ENCODE results near the gene ARRDC5.

Gene ARRDC5

DNA sequence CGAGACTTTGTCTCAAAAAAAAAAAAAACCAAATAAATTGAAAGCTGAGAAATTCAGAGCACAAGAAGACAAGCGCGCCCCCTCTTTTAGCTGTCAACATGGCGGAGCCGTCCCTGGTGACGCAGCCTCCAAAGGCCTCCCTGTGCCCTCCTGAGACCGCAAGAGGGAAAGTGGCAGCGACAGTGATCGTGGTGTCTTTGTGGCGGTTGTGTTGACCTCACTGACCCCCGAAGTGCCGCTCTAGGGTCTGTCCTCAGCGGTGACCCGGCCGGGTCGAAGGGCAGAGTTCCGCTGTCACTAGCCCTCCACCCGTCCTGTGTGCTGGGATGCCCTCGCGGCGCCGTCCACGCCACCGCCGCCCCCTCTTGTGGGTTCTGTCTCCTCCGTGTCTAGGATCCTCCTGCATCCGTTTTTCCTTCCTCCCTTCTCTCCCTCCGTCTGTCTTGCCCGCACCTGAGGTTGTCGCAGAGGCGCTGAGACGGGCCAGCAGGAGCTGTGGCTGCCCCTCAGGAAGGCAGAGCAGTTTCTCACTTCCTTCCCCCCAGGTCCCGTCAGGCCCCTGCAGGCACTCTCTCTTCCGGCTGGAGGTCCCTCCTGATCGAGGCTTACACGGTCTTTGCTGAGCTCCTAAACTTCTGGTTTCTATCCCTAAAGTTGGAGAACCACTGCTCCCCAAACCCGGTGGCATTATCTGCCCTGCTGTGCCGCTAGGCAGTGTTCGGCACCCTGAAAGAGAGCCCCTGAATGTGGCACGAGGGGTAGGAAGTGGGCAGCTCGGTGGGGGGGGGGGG, 13.8 kb upstream of the ARRDC5 start:
- no peak for DNase-seq (ENCODE audit: low read depth)
- TF ChIP-seq, protein P1, sequence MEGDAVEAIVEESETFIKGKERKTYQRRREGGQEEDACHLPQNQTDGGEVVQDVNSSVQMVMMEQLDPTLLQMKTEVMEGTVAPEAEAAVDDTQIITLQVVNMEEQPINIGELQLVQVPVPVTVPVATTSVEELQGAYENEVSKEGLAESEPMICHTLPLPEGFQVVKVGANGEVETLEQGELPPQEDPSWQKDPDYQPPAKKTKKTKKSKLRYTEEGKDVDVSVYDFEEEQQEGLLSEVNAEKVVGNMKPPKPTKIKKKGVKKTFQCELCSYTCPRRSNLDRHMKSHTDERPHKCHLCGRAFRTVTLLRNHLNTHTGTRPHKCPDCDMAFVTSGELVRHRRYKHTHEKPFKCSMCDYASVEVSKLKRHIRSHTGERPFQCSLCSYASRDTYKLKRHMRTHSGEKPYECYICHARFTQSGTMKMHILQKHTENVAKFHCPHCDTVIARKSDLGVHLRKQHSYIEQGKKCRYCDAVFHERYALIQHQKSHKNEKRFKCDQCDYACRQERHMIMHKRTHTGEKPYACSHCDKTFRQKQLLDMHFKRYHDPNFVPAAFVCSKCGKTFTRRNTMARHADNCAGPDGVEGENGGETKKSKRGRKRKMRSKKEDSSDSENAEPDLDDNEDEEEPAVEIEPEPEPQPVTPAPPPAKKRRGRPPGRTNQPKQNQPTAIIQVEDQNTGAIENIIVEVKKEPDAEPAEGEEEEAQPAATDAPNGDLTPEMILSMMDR (IDR thresholded peaks at IDR 0.05; ENCODE audit: low read depth, low read length, missing control alignments), result no peak
- in situ Hi-C loops (cut with HindIII; ENCODE audit: low sequenced_read_pairs), result no loop called here
- H3K4me3 ChIP-seq (ENCODE audit: low read depth, low read length), result no peak overlapping the region

DNA sequence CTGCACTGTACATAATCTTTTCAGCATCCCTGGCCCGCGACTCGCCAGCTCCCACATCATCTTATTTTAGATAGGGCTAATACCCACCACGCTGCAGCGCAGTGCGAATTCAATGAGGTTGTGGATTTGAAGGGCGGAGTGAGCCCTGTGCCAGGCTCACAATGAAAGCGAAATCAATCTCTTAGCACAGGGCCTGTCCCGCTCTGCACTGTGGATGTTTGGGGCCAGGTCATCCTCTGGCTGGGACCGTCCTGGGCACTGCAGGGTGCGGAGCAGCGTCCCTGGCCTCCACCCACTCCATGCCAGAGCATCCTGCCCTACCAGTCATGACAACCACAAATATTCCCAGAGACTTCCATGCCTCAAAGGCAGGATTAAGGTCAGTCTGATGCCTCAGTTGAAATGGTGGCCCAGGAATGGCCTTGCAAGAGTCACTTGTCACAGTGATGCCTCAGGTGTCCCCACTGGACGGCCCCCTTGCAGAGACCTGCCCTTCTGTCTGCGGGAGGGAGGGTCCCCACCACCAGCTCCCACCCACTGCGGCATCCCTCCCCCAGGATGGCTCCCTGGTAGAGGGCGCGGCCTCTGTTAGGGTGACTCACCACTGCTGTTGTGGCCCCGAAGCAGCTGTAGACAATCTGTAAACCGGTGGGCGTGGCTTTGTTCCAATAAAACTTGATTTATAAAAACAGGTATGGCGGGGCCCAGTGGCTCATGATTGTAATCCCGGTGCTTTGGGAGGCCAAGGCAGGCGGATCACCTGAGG, 12.2 kb upstream of the ARRDC5 start:
- DNase-seq (ENCODE audit: low read depth), result no peak
- H3K4me3 ChIP-seq (ENCODE audit: low read depth, low read length), result peak overlapping the region; percentile 21
- in situ Hi-C loops (cut with HindIII; ENCODE audit: low sequenced_read_pairs), result no loop called here
- TF ChIP-seq, protein P1 (IDR thresholded peaks at IDR 0.05; ENCODE audit: low read depth, low read length, missing control alignments), result no peak

DNA sequence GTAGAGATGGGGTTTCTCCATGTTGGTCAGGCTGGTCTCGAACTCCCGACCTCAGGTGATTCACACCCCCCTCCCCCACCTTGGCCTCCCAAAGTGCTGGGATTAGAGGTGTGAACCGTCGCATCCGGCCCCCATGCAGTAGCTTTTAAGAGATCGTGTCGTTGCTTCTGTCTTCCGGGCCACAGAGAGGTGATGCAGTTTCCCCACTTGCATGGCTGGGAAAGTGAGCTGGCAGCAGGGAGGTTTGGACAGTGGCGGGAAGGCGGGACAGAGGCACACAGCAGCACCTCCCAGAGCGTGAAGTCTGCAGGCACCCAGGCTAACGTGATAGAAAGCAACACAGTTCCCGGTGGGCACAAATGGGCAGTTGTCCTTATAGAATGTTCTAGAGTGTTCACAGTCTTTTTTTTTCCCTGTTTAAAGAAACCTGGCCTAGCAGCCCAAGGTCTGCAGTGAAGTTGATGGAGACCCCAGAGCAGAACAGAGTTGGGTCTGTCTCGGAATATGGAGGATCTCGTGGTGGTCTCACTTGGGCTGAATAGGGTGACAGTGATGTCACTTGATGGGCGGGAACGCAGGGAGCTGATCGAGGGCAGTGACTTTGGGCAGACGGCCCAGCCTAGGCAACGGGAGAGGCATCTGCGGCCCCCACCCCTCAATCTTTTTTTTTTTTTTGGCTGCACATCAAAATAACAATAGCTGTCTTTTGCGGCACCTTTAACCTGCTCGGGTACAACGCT, 11.5 kb upstream of the ARRDC5 start:
- in situ Hi-C loops (cut with HindIII; ENCODE audit: low sequenced_read_pairs), result no loop called here
- H3K4me3 ChIP-seq (ENCODE audit: low read depth, low read length), result peak overlapping the region; percentile 21
- TF ChIP-seq, protein P1 (IDR thresholded peaks at IDR 0.05; ENCODE audit: low read depth, low read length, missing control alignments), result no peak
- no peak for DNase-seq (ENCODE audit: low read depth)

DNA sequence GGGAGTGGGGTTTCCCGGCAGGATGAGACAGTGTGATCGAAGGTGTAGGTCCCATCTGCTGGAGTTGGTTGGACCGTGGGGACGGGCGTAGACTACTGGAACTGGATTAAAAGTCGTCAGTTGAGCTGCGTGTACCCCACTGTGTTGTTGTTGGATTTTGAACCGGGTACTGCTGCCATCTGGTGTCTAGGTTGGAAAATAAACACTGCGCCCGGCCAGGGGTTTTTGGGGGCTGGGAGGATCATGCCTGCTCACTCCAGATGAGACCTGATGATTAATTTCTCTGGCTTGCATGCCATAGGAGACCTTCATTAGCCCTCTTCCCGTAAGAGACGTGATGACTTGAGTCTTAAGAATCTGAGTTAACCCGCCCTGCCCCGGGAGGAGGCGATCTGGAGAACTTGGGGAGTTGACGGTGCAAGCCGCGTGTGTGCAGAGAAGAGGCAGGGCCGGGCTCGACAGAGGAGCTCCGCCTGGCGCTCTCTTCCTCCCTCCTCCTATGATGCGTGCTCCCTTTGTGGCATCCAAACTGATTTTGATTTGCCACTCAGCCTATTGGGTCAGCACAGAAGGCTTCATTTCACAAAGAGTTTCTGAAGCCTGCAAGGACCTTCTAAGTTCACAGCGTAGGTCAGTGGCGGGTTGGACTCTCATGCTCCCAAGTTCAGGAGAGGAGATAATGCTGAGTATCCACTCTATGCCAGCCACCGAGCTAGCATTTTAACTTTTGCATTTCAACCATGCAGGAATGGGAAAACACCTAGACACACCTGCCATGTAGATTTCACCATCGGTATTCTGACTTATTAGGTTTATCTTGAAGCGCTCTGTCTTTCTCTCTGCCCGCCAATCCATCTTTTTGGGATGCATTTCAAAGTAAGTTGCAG, 9.3 kb upstream of the ARRDC5 start:
- peak overlapping the region; percentile 56 for H3K4me3 ChIP-seq (ENCODE audit: low read depth, low read length)
- in situ Hi-C loops (cut with HindIII; ENCODE audit: low sequenced_read_pairs), result no loop called here
- TF ChIP-seq, protein P1 (IDR thresholded peaks at IDR 0.05; ENCODE audit: low read depth, low read length, missing control alignments), result peak; percentile 65
- peak; percentile 97 for DNase-seq (ENCODE audit: low read depth)

DNA sequence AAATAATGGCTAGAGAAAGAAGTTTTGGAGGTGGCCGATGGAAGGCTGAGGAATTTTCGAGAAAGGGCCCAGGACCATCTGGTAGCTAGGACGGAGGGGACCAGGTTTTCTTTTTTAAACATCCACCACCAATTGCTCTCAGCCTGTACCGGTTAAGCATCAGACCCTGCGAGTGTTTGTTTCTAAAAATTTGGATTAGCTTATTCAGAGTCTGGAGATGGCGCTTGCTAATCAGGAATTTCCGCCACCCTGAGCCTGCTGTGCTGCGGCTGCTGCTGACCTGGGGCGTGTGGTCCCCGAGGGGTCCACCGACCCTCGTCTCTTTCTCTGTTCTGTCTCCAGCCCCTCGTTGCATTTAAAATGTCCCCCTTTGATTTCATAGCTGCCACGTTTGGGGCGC, 8.6 kb upstream of the ARRDC5 start:
- TF ChIP-seq, protein P1 (IDR thresholded peaks at IDR 0.05; ENCODE audit: low read depth, low read length, missing control alignments), result no peak
- H3K4me3 ChIP-seq (ENCODE audit: low read depth, low read length), result peak overlapping the region; percentile 56
- no peak for DNase-seq (ENCODE audit: low read depth)
- in situ Hi-C loops (cut with HindIII; ENCODE audit: low sequenced_read_pairs), result no loop called here

All from astrocyte of the cerebellum (primary cell).